HL-60 (cell line): ENCODE results near the gene KDM8.
A peak's percentile ranks its signal among the peaks of the same experiment; 100 is the strongest.

Experiments
- DNase-seq, 2 experiments: peaks; one replicate each; pipeline ENCODE4 v3.0.0-alpha.2; 2010 to 2020; ENCODE audit warnings: low read depth in 1 of 2, low spot score in 1 of 2
- H3K27ac ChIP-seq: fragments of 250-450 bp; sonication (Bioruptor Pico); replicated peaks from 2 replicates; pipeline ENCODE4 v1.5.1; 2020; ENCODE audit warnings: mild to moderate bottlenecking, moderate library complexity
- H3K27me3 ChIP-seq: fragments of 250-450 bp; sonication (Bioruptor Pico); 2 replicates; pipeline ENCODE4 v1.5.1; 2021; ENCODE audit warnings: mild to moderate bottlenecking, moderate library complexity; ENCODE audit not compliant: insufficient read depth, poor library complexity, severe bottlenecking
- H3K4me3 ChIP-seq: replicated peaks from 2 replicates; pipeline ENCODE4 v1.5.1; 2011; ENCODE audit warnings: mild to moderate bottlenecking, control low read depth, low read length; ENCODE audit not compliant: insufficient read depth
- GABPA ChIP-seq: IDR thresholded peaks from 2 replicates; pipeline ENCODE4 v1.6.1; 2012; ENCODE audit warnings: low read depth
- POLR2AphosphoS5 ChIP-seq: IDR thresholded peaks from 2 replicates; pipeline ENCODE4 v1.6.1; 2012; ENCODE audit warnings: low read depth
- SPI1 ChIP-seq: IDR thresholded peaks from 2 replicates; pipeline ENCODE4 v1.6.1; 2012; ENCODE audit warnings: low read depth, mild to moderate bottlenecking, borderline replicate concordance
- TF ChIP-seq, protein P1 (sequence below): IDR thresholded peaks from 2 replicates; pipeline ENCODE4 v1.6.1; 2012; ENCODE audit warnings: low read depth; ENCODE audit not compliant: insufficient replicate concordance
- TF ChIP-seq, protein P2 (sequence below): IDR thresholded peaks from one replicate; pipeline ENCODE4 v1.5.1; 2011; ENCODE audit warnings: low read length, control low read depth, inconsistent platforms; ENCODE audit not compliant: insufficient read depth

The KDM8 gene

DNA sequence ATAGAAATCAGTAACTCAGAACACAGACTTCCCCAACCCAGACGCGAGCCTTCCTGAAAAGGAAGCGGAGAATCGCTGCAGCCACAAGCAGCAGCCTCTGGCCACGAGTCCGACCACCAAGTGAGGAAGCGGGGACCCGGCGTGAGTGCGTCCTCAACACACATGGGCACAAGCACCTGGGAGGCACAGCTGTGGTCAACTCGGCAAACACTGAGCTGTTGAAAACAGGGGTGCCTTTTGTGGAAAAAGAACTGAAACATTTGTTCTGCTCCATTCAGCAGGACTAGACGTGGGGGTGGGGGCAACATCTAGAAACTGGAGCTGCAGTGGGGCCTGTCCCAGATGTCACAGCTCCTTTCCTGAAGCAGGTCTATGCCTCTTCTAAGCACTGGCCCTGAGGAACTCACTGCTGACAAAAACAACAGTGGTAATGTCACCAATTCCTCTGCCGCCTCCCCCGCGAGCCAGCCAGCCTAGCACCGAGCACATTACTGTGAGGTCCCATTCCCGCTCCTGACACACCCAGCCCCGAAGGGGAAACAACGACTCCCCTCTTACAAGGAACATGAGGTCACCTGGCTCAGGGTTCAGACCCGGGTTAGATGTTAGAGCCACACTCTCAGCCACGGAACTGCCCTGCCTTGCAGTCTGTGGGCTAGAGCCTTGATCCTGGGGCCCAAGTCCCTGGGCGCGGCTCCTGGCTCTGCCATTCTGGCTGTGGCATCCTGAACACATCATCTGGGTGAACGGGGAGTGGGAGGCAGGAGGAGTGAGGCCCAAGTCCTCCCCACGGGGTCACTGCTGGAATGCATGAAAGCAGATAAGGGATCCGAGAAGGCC is 29.0 kb downstream of the KDM8 start:
- no peaks in the 10 kb centered on the region for H3K27me3 ChIP-seq
- no peak overlapping the region for H3K4me3 ChIP-seq
- peak; percentile 69 to 74 for DNase-seq
- peak overlapping the region; percentile 18 for H3K27ac ChIP-seq
- TF ChIP-seq SPI1 (peak; percentile 69; the same call in 1 of the 2 replicates), POLR2AphosphoS5 (peak; percentile 77; the same call in 1 of the 2 replicates), GABPA (no peak)
- TF ChIP-seq, protein P1, sequence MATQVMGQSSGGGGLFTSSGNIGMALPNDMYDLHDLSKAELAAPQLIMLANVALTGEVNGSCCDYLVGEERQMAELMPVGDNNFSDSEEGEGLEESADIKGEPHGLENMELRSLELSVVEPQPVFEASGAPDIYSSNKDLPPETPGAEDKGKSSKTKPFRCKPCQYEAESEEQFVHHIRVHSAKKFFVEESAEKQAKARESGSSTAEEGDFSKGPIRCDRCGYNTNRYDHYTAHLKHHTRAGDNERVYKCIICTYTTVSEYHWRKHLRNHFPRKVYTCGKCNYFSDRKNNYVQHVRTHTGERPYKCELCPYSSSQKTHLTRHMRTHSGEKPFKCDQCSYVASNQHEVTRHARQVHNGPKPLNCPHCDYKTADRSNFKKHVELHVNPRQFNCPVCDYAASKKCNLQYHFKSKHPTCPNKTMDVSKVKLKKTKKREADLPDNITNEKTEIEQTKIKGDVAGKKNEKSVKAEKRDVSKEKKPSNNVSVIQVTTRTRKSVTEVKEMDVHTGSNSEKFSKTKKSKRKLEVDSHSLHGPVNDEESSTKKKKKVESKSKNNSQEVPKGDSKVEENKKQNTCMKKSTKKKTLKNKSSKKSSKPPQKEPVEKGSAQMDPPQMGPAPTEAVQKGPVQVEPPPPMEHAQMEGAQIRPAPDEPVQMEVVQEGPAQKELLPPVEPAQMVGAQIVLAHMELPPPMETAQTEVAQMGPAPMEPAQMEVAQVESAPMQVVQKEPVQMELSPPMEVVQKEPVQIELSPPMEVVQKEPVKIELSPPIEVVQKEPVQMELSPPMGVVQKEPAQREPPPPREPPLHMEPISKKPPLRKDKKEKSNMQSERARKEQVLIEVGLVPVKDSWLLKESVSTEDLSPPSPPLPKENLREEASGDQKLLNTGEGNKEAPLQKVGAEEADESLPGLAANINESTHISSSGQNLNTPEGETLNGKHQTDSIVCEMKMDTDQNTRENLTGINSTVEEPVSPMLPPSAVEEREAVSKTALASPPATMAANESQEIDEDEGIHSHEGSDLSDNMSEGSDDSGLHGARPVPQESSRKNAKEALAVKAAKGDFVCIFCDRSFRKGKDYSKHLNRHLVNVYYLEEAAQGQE = no peak
- TF ChIP-seq, protein P2, sequence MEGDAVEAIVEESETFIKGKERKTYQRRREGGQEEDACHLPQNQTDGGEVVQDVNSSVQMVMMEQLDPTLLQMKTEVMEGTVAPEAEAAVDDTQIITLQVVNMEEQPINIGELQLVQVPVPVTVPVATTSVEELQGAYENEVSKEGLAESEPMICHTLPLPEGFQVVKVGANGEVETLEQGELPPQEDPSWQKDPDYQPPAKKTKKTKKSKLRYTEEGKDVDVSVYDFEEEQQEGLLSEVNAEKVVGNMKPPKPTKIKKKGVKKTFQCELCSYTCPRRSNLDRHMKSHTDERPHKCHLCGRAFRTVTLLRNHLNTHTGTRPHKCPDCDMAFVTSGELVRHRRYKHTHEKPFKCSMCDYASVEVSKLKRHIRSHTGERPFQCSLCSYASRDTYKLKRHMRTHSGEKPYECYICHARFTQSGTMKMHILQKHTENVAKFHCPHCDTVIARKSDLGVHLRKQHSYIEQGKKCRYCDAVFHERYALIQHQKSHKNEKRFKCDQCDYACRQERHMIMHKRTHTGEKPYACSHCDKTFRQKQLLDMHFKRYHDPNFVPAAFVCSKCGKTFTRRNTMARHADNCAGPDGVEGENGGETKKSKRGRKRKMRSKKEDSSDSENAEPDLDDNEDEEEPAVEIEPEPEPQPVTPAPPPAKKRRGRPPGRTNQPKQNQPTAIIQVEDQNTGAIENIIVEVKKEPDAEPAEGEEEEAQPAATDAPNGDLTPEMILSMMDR = no peak

DNA sequence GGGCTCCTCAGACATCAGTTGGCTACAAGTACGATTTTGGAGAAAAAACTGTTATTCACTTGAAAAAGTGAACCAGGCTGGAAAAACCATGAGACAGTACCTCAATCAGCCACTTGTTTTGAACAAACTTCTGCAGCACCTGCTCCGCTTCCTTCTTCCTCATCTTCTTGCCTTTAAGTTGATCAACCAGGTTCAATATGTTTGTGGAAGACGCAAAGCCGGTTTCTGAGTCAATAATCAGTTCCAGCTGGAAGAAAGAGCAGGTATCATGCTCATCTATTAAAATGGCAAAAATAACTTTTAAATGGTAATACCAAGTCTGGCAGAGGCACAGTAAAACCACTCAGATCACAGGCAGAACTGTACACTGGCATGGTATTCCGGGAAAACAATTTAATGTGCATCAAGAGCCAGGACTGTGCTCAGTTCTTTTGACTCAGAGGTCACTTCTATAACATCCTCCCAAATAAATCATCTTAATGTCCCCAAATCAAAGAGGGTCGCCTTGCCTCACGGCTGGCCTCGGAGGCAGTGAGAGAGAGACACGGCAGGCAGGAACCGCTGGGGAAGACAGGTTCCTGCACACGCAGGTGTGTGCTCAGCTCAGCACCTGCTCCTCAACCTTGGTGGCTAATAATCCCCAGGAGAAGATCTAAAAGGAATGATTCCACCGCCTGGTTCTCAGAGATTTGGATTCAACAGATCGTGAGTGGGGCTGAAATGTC is 29.7 kb downstream of the KDM8 start:
- Histone ChIP-seq H3K27ac (no peak overlapping the region; the same call in 1 of the 2 replicates), H3K27me3 (no peaks in the 10 kb centered on the region), H3K4me3 (no peak overlapping the region)
- TF ChIP-seq, protein P1 = no peak
- TF ChIP-seq GABPA = no peak
- no peak for TF ChIP-seq SPI1
- TF ChIP-seq, protein P2 = no peak
- no peak for TF ChIP-seq POLR2AphosphoS5
- DNase-seq = no peak

DNA sequence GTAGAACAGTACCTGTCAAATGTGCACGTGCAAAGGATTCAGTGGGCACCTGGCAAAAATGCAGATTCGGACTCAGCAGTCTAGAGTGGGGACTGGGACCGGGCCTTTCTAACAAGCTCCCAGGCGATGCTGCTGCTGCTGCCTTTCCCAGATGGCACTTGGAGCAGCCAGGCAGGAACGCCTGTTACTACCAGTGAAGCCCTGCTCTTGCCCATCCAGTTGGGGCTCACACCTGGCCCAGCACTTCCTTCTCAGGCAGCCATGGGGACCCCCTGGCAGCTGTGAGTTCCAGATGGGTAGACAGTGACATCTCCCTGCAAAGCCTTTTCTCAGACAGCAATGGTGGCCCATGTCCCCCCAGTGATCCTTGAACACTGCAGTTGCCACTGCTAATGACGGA is 30.4 kb downstream of the KDM8 start:
- DNase-seq = no peak
- Histone ChIP-seq H3K4me3 (no peak overlapping the region), H3K27ac (no peak overlapping the region), H3K27me3 (no peaks in the 10 kb centered on the region)
- no peak for TF ChIP-seq GABPA
- TF ChIP-seq, protein P1 = no peak
- no peak for TF ChIP-seq SPI1
- no peak for TF ChIP-seq POLR2AphosphoS5
- TF ChIP-seq, protein P2 = no peak
